Fibroblast of lung (primary cell): ENCODE results near the gene PVALB. TPM values are rescaled to one million over a fixed set of nuclear protein-coding genes. Genes with fewer than 3 reads are reported as not detected.

Source experiments
- DNase-seq, 2 donors: peaks; one replicate each; pipeline versions ENCODE4 v3.0.0 to v3.0.0-alpha.2; 2010; ENCODE audit warnings: low read depth in 2 of 2
- H2AFZ ChIP-seq: 2 replicates; pipeline ENCODE4 v1.5.1; 2012; ENCODE audit warnings: low read length, control low read depth, inconsistent platforms
- H3K27ac ChIP-seq: 2 replicates; pipeline ENCODE4 v1.5.1; 2011; ENCODE audit warnings: low read length, control low read depth; ENCODE audit not compliant: insufficient read depth
- H3K27me3 ChIP-seq: 2 replicates; pipeline ENCODE4 v1.5.1; 2011; ENCODE audit warnings: mild to moderate bottlenecking, low read length; ENCODE audit not compliant: control insufficient read depth, insufficient read depth
- H3K36me3 ChIP-seq: 2 replicates; pipeline ENCODE4 v1.5.1; 2011; ENCODE audit warnings: low read length; ENCODE audit not compliant: control insufficient read depth, insufficient read depth
- H3K4me1 ChIP-seq: 2 replicates; pipeline ENCODE4 v1.5.1; 2011; ENCODE audit warnings: low read length; ENCODE audit not compliant: control insufficient read depth, insufficient read depth; ENCODE audit errors: extremely low read depth
- H3K4me2 ChIP-seq: 2 replicates; pipeline ENCODE4 v1.5.1; 2011; ENCODE audit warnings: low read length, control low read depth; ENCODE audit not compliant: insufficient read depth; ENCODE audit errors: extremely low read depth
- H3K4me3 ChIP-seq, 4 experiments: fragments of 200-600 bp in 1 of 4; sonication (generic) in 1 of 4; replicated peaks in 1 of 4; 2 replicates each; pipeline ENCODE4 v1.5.1; 2011 to 2016; ENCODE audit warnings: low read length in 4 of 4, low read depth in 3 of 4, mild to moderate bottlenecking in 3 of 4, control low read depth in 2 of 4, inconsistent platforms in 1 of 4, mixed read lengths in 1 of 4; ENCODE audit not compliant: insufficient read depth in 1 of 4; ENCODE audit errors: control extremely low read depth in 1 of 4
- H3K79me2 ChIP-seq: 2 replicates; pipeline ENCODE4 v1.5.1; 2012; ENCODE audit warnings: mild to moderate bottlenecking, low read length, inconsistent platforms; ENCODE audit not compliant: control insufficient read depth, insufficient read depth
- H3K9ac ChIP-seq: 2 replicates; pipeline ENCODE4 v1.5.1; 2011; ENCODE audit warnings: mild to moderate bottlenecking, low read length, control low read depth; ENCODE audit not compliant: insufficient read depth
- H3K9me3 ChIP-seq: 2 replicates; pipeline ENCODE4 v1.5.1; 2012; ENCODE audit warnings: low read depth, low read length; ENCODE audit not compliant: control insufficient read depth, insufficient read depth
- H4K20me1 ChIP-seq: 2 replicates; pipeline ENCODE4 v1.5.1; 2011; ENCODE audit warnings: low read length; ENCODE audit not compliant: control insufficient read depth, insufficient read depth; ENCODE audit errors: extremely low read depth
- EZH2 ChIP-seq: IDR thresholded peaks from 2 replicates; pipeline ENCODE4 v1.5.1; 2012; ENCODE audit warnings: low read length, control low read depth, mild to moderate bottlenecking; ENCODE audit errors: missing control alignments
- polyA plus RNA-seq, 2 donors: library from polyadenylated mRNA; depleted of rRNA in 1 of 2; stranded (reverse) in 1 of 2; unstranded in 1 of 2; fragments of >200 nt; gene quantifications; 2 replicates each; pipeline ENCODE4 v1.2.1, GENCODE V29; 2011 to 2012; ENCODE audit warnings: missing spikeins in 1 of 2
- total RNA-seq: library from RNA; depleted of rRNA; stranded (reverse); fragments of >200 nt; gene quantifications from 2 replicates; pipeline ENCODE4 v1.2.1, GENCODE V29; 2014
- TF ChIP-seq, protein P1 (sequence below), 2 donors: IDR thresholded peaks in 1 of 2; conservative IDR thresholded peaks in 1 of 2; 1 replicate in 1 of 2; 2 replicates in 1 of 2; pipeline ENCODE4 v1.5.1; 2011 to 2012; ENCODE audit warnings: low read length in 2 of 2, control low read depth in 1 of 2, inconsistent platforms in 1 of 2, low read depth in 1 of 2, mild to moderate bottlenecking in 1 of 2

The PVALB gene
- total and polyA plus RNA-seq, 2 donors (not counting 1 experiment from before 2014, with no cell fraction given): not detected

DNA sequence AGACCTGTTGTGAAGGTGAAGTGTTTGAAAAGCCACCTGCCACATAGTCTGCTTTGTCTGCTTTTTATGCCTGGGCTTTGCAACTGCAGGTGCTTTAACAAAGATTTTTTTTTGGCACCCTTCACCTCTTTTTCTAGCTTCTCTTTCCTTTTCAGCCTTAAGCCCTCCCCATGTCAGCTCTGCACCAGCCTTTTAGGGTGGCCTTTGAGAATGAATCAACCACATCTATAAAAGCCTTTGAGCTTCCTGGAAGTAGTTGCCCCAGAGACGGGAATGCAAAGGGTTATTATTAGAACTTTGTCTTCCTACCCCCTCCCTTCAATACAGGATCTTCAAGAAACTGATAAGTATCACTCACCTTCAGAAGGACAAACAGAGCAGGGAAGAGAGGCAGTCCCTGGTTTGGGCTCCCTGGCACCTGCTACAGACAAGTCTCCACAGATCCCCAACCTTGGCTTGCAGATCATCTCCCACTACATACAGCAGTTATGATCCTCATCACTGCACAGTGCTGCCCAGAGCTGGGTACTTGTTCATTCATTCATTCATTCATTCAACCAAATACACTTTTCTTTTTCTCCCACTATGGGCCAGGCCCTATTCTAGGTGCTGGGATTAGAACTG is 8.0 kb downstream of the PVALB start:
- no peaks in the 10 kb centered on the region for H3K9me3 ChIP-seq
- H3K27me3 ChIP-seq: peaks cover 28% of the 10 kb centered on the region
- no peak overlapping the region for H3K9ac ChIP-seq

DNA sequence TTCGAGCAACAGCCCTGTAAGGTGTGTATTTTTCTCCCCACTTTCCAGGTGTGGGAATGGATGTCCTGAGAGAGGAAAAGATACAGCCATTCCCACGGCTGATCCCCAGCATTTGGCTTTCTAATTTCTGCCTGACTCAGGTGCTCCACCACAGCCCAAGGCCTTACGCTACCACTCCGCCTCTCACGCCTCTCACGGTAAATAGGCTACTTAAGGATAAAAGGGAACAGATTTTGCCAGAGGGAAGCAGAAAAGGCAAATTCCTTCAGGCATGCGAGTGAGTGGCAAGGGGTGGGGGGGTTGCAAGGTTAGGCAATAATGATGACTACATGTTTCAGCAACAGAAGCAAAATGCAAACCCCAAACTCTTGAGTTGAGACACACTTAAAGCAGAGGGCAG is 9.2 kb downstream of the PVALB start:
- Histone ChIP-seq H3K4me3 (no peak overlapping the region), H3K9ac (no peak overlapping the region), H3K27me3 (peaks cover 28% of the 10 kb centered on the region), H2AFZ (no peak overlapping the region), H4K20me1 (no peaks in the 10 kb centered on the region), H3K9me3 (no peaks in the 10 kb centered on the region), H3K4me1 (no peaks in the 10 kb centered on the region), H3K27ac (no peak overlapping the region), H3K79me2 (no peaks in the 10 kb centered on the region), H3K36me3 (no peaks in the 10 kb centered on the region), H3K4me2 (no peak overlapping the region)
- TF ChIP-seq, protein P1, sequence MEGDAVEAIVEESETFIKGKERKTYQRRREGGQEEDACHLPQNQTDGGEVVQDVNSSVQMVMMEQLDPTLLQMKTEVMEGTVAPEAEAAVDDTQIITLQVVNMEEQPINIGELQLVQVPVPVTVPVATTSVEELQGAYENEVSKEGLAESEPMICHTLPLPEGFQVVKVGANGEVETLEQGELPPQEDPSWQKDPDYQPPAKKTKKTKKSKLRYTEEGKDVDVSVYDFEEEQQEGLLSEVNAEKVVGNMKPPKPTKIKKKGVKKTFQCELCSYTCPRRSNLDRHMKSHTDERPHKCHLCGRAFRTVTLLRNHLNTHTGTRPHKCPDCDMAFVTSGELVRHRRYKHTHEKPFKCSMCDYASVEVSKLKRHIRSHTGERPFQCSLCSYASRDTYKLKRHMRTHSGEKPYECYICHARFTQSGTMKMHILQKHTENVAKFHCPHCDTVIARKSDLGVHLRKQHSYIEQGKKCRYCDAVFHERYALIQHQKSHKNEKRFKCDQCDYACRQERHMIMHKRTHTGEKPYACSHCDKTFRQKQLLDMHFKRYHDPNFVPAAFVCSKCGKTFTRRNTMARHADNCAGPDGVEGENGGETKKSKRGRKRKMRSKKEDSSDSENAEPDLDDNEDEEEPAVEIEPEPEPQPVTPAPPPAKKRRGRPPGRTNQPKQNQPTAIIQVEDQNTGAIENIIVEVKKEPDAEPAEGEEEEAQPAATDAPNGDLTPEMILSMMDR (conservative IDR thresholded peaks at IDR 0.05 in 1 of 2, IDR thresholded peaks at IDR 0.05 in 1 of 2; ENCODE audit: low read depth in 1 of 2, low read length in 2 of 2): no peak
- TF ChIP-seq EZH2: no peak
- no peak for DNase-seq

More for the DNA sequence above, 8.0 kb downstream of the PVALB start:
- Histone ChIP-seq H3K4me2 (no peak overlapping the region), H4K20me1 (no peaks in the 10 kb centered on the region), H3K79me2 (no peaks in the 10 kb centered on the region), H3K4me3 (no peak overlapping the region), H2AFZ (no peak overlapping the region), H3K4me1 (no peaks in the 10 kb centered on the region), H3K36me3 (no peaks in the 10 kb centered on the region), H3K27ac (no peak overlapping the region)
- DNase-seq: no peak
- no peak for TF ChIP-seq EZH2
- TF ChIP-seq, protein P1 (conservative IDR thresholded peaks at IDR 0.05 in 1 of 2, IDR thresholded peaks at IDR 0.05 in 1 of 2; ENCODE audit: low read depth in 1 of 2, low read length in 2 of 2): no peak

DNA sequence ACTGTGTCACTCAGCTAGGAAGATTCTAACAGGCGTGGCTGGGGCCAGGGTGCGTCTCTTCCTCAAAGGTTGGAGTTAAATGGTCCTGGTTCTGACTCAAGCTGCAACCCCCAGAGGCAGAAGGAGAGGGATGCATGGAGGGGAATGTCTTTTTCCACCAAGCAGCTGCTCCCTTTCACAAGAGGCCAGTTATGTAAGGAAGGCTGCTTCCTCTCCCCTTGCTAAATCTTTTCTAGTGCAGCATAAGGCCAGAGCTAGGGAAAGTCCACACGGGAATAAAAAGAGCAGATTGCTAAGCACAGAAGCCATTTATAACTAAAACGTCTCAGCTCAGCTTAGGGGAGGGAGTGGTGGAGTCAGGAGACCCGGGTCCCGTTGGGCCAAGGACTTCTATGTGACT is 10.0 kb downstream of the PVALB start:
- peaks cover 28% of the 10 kb centered on the region for H3K27me3 ChIP-seq
- TF ChIP-seq, protein P1 (conservative IDR thresholded peaks at IDR 0.05 in 1 of 2, IDR thresholded peaks at IDR 0.05 in 1 of 2; ENCODE audit: low read depth in 1 of 2, low read length in 2 of 2): no peak
- TF ChIP-seq EZH2: no peak
- H4K20me1 ChIP-seq: no peaks in the 10 kb centered on the region
- no peak overlapping the region for H3K27ac ChIP-seq
- no peaks in the 10 kb centered on the region for H3K9me3 ChIP-seq
- H3K4me1 ChIP-seq: no peaks in the 10 kb centered on the region
- H3K4me2 ChIP-seq: no peak overlapping the region
- H3K9ac ChIP-seq: no peak overlapping the region
- no peaks in the 10 kb centered on the region for H3K36me3 ChIP-seq
- no peaks in the 10 kb centered on the region for H3K79me2 ChIP-seq
- H2AFZ ChIP-seq: no peak overlapping the region
- no peak overlapping the region for H3K4me3 ChIP-seq
- DNase-seq: no peak
